ENCODE measurements around the gene KCNH8. TPM values are rescaled to one million over a fixed set of nuclear protein-coding genes. Genes with fewer than 3 reads are reported as not detected.

KCNH8 gene
- total RNA-seq, 1 donor from 2014 or later = not detected

DNA sequence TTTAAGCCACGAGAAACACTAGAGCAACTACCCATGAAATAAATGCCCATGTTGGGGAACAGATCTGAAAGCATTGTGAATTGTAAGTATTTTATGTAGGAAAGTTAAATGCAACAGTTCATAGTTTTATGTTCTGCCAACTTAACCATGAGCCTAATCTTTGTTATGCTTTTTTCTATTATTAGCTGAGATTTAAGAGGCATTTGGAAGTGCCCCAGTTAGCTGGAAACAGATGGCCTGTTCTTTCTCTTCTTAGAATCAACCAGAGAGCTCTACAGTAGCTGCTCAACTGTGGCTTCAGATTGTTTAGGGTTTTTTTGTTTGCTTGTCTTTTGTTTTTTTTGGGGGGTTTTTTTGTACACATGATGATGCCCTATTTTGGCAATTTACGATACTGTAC lies 284.4 kb downstream of the KCNH8 start:
- no peak overlapping the region for H3K27ac Mint-ChIP-seq
- no peak overlapping the region for H3K4me3 Mint-ChIP-seq
- no peaks in the 10 kb centered on the region for H3K27me3 Mint-ChIP-seq (ENCODE audit: insufficient read depth)
- H3K4me1 Mint-ChIP-seq (ENCODE audit: low read depth) = no peaks in the 10 kb centered on the region
- DNase-seq (ENCODE audit: low spot score) = no peak
- H3K36me3 Mint-ChIP-seq (ENCODE audit: low read depth) = no peaks in the 10 kb centered on the region
- no peaks in the 10 kb centered on the region for H3K9me3 Mint-ChIP-seq
- intact Hi-C loops (cut with micrococcal nuclease) = no loop called here

GRCh38 chr3:19436746-19437145 lies 288.4 kb downstream of the KCNH8 start:
- no peak for DNase-seq (ENCODE audit: low spot score)
- H3K36me3 Mint-ChIP-seq (ENCODE audit: low read depth) = no peaks in the 10 kb centered on the region
- H3K4me3 Mint-ChIP-seq = no peak overlapping the region
- no peaks in the 10 kb centered on the region for H3K27me3 Mint-ChIP-seq (ENCODE audit: insufficient read depth)
- H3K27ac Mint-ChIP-seq = no peak overlapping the region
- no peaks in the 10 kb centered on the region for H3K9me3 Mint-ChIP-seq
- intact Hi-C loops (cut with micrococcal nuclease) = no loop called here
- H3K4me1 Mint-ChIP-seq (ENCODE audit: low read depth) = no peaks in the 10 kb centered on the region

GRCh38 chr3:19439944-19440343 lies 291.6 kb downstream of the KCNH8 start:
- no peak for DNase-seq (ENCODE audit: low spot score)
- Mint-ChIP-seq H3K27ac (no peak overlapping the region), H3K27me3 (ENCODE audit: insufficient read depth) (no peaks in the 10 kb centered on the region), H3K4me3 (no peak overlapping the region), H3K36me3 (ENCODE audit: low read depth) (no peaks in the 10 kb centered on the region), H3K9me3 (no peaks in the 10 kb centered on the region), H3K4me1 (ENCODE audit: low read depth) (no peaks in the 10 kb centered on the region)
- intact Hi-C loops (cut with micrococcal nuclease) = no loop called here

DNA sequence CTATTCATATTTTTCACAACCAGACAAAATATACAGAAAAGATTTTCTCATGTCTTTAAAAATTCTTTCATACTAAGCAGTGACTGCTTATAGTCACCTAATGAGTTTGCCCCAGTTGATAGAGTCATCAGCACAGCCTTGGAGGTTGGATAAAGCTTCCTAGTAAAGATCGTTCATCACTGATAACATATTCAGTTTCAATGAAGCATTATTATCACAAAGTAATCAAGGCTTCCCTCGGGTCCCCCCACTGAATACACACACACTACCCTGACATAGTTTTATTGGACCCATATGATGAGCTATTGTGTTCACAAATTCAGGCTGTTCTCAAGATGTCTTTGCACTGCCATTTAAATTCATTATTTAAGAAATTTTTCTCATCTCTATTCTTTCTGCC lies 297.8 kb downstream of the KCNH8 start:
- Mint-ChIP-seq H3K9me3 (no peaks in the 10 kb centered on the region), H3K36me3 (ENCODE audit: low read depth) (no peaks in the 10 kb centered on the region), H3K27me3 (ENCODE audit: insufficient read depth) (peaks cover 3% of the 10 kb centered on the region), H3K4me1 (ENCODE audit: low read depth) (peaks cover 8% of the 10 kb centered on the region), H3K27ac (no peak overlapping the region), H3K4me3 (no peak overlapping the region)
- intact Hi-C loops (cut with micrococcal nuclease) = no loop called here
- no peak for DNase-seq (ENCODE audit: low spot score)

GRCh38 chr3:19446687-19447086 lies 298.4 kb downstream of the KCNH8 start:
- Mint-ChIP-seq H3K36me3 (ENCODE audit: low read depth) (no peaks in the 10 kb centered on the region), H3K27ac (no peak overlapping the region), H3K27me3 (ENCODE audit: insufficient read depth) (peaks cover 5% of the 10 kb centered on the region)

DNA sequence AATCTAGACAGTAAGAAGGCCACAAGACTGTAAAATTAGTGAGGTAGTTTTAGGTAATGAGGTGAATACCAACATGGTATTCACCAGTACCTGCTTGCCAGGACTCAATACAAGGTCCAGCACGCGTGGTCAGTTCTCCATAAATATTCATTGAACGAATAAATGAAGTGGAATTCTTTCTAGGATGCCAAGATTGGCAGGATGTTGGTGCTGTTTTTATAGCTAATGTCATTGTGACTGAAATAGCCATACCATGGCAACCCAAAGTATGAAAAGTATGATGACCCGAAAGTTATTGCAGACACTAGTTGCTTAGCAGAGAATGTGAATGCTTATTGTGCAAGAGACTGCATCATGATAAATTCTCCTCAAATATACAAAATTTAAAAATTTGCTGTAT lies 307.2 kb downstream of the KCNH8 start:
- intact Hi-C loops (cut with micrococcal nuclease) = no loop called here
- H3K9me3 Mint-ChIP-seq = no peaks in the 10 kb centered on the region

More at GRCh38 chr3:19446687-19447086, 298.4 kb downstream of the KCNH8 start:
- intact Hi-C loops (cut with micrococcal nuclease) = no loop called here
- no peak for DNase-seq (ENCODE audit: low spot score)
- no peak overlapping the region for H3K4me3 Mint-ChIP-seq
- peaks cover 8% of the 10 kb centered on the region for H3K4me1 Mint-ChIP-seq (ENCODE audit: low read depth)
- no peaks in the 10 kb centered on the region for H3K9me3 Mint-ChIP-seq

GRCh38 chr3:19456738-19457137 lies 308.4 kb downstream of the KCNH8 start:
- Mint-ChIP-seq H3K27ac (no peak overlapping the region), H3K4me1 (ENCODE audit: low read depth) (no peaks in the 10 kb centered on the region), H3K27me3 (ENCODE audit: insufficient read depth) (no peaks in the 10 kb centered on the region), H3K9me3 (no peaks in the 10 kb centered on the region), H3K4me3 (no peak overlapping the region), H3K36me3 (ENCODE audit: low read depth) (no peaks in the 10 kb centered on the region)
- DNase-seq (ENCODE audit: low spot score) = no peak
- intact Hi-C loops (cut with micrococcal nuclease) = no loop called here

More for the DNA sequence above, 307.2 kb downstream of the KCNH8 start:
- no peaks in the 10 kb centered on the region for H3K36me3 Mint-ChIP-seq (ENCODE audit: low read depth)
- no peak overlapping the region for H3K27ac Mint-ChIP-seq
- peaks cover 5% of the 10 kb centered on the region for H3K27me3 Mint-ChIP-seq (ENCODE audit: insufficient read depth)
- no peak overlapping the region for H3K4me3 Mint-ChIP-seq
- H3K4me1 Mint-ChIP-seq (ENCODE audit: low read depth) = no peaks in the 10 kb centered on the region
- DNase-seq (ENCODE audit: low spot score) = no peak

GRCh38 chr3:19457449-19457848 lies 309.1 kb downstream of the KCNH8 start:
- H3K4me1 Mint-ChIP-seq (ENCODE audit: low read depth) = no peaks in the 10 kb centered on the region
- intact Hi-C loops (cut with micrococcal nuclease) = no loop called here
- no peak for DNase-seq (ENCODE audit: low spot score)
- H3K9me3 Mint-ChIP-seq = no peaks in the 10 kb centered on the region
- no peak overlapping the region for H3K27ac Mint-ChIP-seq
- H3K27me3 Mint-ChIP-seq (ENCODE audit: insufficient read depth) = no peaks in the 10 kb centered on the region
- no peaks in the 10 kb centered on the region for H3K36me3 Mint-ChIP-seq (ENCODE audit: low read depth)
- H3K4me3 Mint-ChIP-seq = no peak overlapping the region

- no peak for DNase-seq (ENCODE audit: low spot score)
- no peaks in the 10 kb centered on the region for H3K27me3 Mint-ChIP-seq (ENCODE audit: insufficient read depth)
- no peaks in the 10 kb centered on the region for H3K4me1 Mint-ChIP-seq (ENCODE audit: low read depth)
- intact Hi-C loops (cut with micrococcal nuclease) = no loop called here
- no peak overlapping the region for H3K27ac Mint-ChIP-seq
- H3K9me3 Mint-ChIP-seq = no peaks in the 10 kb centered on the region
- H3K4me3 Mint-ChIP-seq = no peak overlapping the region
- H3K36me3 Mint-ChIP-seq (ENCODE audit: low read depth) = no peaks in the 10 kb centered on the region
These were observed 319.5 kb downstream of the KCNH8 start for GRCh38 chr3:19467761-19468160.

- no peak for DNase-seq (ENCODE audit: low spot score)
- Mint-ChIP-seq H3K4me1 (ENCODE audit: low read depth) (no peaks in the 10 kb centered on the region), H3K9me3 (no peaks in the 10 kb centered on the region), H3K36me3 (ENCODE audit: low read depth) (no peaks in the 10 kb centered on the region), H3K4me3 (no peak overlapping the region), H3K27ac (no peak overlapping the region), H3K27me3 (ENCODE audit: insufficient read depth) (no peaks in the 10 kb centered on the region)
- intact Hi-C loops (cut with micrococcal nuclease) = no loop called here
These were observed 322.8 kb downstream of the KCNH8 start for GRCh38 chr3:19471138-19471537.

DNA sequence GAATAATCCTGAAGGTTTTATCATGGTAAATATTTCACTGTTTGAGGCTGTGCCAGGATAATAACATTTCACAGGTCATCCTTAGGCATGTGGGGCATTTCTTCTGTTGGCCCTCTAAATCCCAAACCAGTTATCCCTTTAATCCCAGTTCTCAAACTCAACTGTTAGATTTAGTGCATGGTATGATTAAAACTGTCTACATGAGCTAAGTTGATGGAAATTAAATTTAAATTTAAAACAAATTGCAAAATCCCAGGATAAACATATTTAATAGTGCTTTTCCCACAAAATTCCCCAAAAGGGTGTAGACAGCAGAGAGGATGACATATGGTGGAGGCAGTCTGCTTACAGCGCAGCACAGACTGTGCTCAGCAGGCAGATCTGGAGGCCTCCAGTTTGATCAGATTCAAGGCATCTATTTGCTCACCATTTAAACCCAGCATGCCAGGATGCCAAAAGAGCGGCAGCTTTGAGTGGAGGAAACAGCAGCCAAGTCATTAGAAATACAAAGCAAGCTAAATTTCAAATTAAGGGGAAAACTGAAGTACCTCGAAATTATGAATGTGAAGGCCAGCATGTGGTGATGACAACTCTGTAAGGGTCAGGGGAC lies 325.8 kb downstream of the KCNH8 start:
- H3K27ac Mint-ChIP-seq = no peak overlapping the region
- H3K9me3 Mint-ChIP-seq = no peaks in the 10 kb centered on the region
- H3K36me3 Mint-ChIP-seq (ENCODE audit: low read depth) = no peaks in the 10 kb centered on the region
- DNase-seq (ENCODE audit: low spot score) = no peak
- H3K4me1 Mint-ChIP-seq (ENCODE audit: low read depth) = no peaks in the 10 kb centered on the region
- intact Hi-C loops (cut with micrococcal nuclease) = no loop called here
- H3K27me3 Mint-ChIP-seq (ENCODE audit: insufficient read depth) = no peaks in the 10 kb centered on the region
- no peak overlapping the region for H3K4me3 Mint-ChIP-seq

DNA sequence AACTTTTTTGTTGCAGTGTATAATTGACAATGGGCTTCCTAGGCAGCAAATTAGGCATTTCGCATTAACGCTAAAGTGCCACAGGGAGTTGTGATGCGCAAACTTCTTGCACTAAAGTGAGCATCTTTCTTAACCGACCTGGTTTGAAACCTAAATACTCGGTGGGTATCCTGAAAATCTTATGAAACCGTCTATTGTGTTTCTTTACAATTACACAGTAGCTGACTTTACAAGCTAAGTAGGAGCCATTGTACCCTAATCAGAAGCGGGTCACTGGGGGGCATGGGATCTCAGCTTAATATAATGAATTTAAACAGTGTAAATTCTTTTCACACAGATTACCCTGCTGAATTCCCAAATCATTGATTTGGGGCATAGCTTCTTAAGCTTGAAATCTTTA lies 328.0 kb downstream of the KCNH8 start:
- no peak overlapping the region for H3K27ac Mint-ChIP-seq
- no peaks in the 10 kb centered on the region for H3K27me3 Mint-ChIP-seq (ENCODE audit: insufficient read depth)
- no peak overlapping the region for H3K4me3 Mint-ChIP-seq
- DNase-seq (ENCODE audit: low spot score) = no peak
- intact Hi-C loops (cut with micrococcal nuclease) = no loop called here
- no peaks in the 10 kb centered on the region for H3K4me1 Mint-ChIP-seq (ENCODE audit: low read depth)
- H3K36me3 Mint-ChIP-seq (ENCODE audit: low read depth) = no peaks in the 10 kb centered on the region
- no peaks in the 10 kb centered on the region for H3K9me3 Mint-ChIP-seq

DNA sequence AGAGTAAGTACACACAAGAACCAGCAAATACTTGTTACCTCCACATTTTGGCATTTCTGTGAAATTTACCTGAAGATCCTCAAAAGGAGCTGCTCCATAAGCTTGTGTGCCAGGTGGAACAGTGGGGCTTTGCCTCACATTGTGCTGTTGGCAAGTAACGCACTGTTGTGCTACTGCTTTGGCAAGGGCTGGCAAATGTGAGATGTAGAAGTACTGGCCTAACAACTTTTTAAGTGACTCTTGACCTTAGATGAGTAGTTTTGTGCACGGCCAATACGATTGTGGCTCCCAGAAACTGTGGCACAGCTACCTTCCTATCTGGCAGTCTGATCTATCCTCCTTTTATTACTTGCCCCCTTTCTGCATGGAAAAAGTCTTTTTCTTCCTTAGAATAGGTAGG lies 337.0 kb downstream of the KCNH8 start:
- H3K9me3 Mint-ChIP-seq = no peaks in the 10 kb centered on the region
- no peaks in the 10 kb centered on the region for H3K27me3 Mint-ChIP-seq (ENCODE audit: insufficient read depth)
- no peaks in the 10 kb centered on the region for H3K36me3 Mint-ChIP-seq (ENCODE audit: low read depth)
- no peak overlapping the region for H3K4me3 Mint-ChIP-seq
- H3K27ac Mint-ChIP-seq = no peak overlapping the region
- no peak for DNase-seq (ENCODE audit: low spot score)
- intact Hi-C loops (cut with micrococcal nuclease) = no loop called here
- H3K4me1 Mint-ChIP-seq (ENCODE audit: low read depth) = no peaks in the 10 kb centered on the region

GRCh38 chr3:19487386-19487785 lies 339.1 kb downstream of the KCNH8 start:
- Mint-ChIP-seq H3K27me3 (ENCODE audit: insufficient read depth) (no peaks in the 10 kb centered on the region), H3K27ac (no peak overlapping the region)

More at GRCh38 chr3:19487386-19487785, 339.1 kb downstream of the KCNH8 start:
- Mint-ChIP-seq H3K4me1 (ENCODE audit: low read depth) (no peaks in the 10 kb centered on the region), H3K36me3 (ENCODE audit: low read depth) (no peaks in the 10 kb centered on the region), H3K4me3 (no peak overlapping the region), H3K9me3 (no peaks in the 10 kb centered on the region)
- no peak for DNase-seq (ENCODE audit: low spot score)
- intact Hi-C loops (cut with micrococcal nuclease) = no loop called here

All from activated T-helper 1 cell treated with anti-CD3 and anti-CD28 coated beads, Interleukin-12 subunit alpha, Interleukin-12 subunit beta, Interleukin-2, Interleukin-4 antibody, amounts not matched to agents 30 ng/mL and 10 ng/mL and 1 ng/mL, durations not matched to agents 14 hours and 24 hours and 36 hours (primary cell).